SH-SY5Y (cell line): Measurements from ENCODE around the gene CCDC124.

Source experiments
- GATA2 ChIP-seq: IDR thresholded peaks from 2 replicates; pipeline ENCODE4 v1.6.1; 2011; ENCODE audit warnings: mild to moderate bottlenecking, low read depth, low read length
- GATA3 ChIP-seq: IDR thresholded peaks from 2 replicates; pipeline ENCODE4 v1.6.1; 2011; ENCODE audit warnings: low read depth, mild to moderate bottlenecking, low read length, moderate library complexity

Gene CCDC124

GRCh38 chr19:17963936-17964691, 31.3 kb downstream of the CCDC124 start:
- no peak for TF ChIP-seq GATA2
- TF ChIP-seq GATA3 = no peak

GRCh38 chr19:17965370-17966128, 32.7 kb downstream of the CCDC124 start:
- TF ChIP-seq GATA3 (no peak), GATA2 (no peak)

GRCh38 chr19:17966129-17966483, 33.3 kb downstream of the CCDC124 start:
- no peak for TF ChIP-seq GATA2
- no peak for TF ChIP-seq GATA3

GRCh38 chr19:17966550-17967256, 33.9 kb downstream of the CCDC124 start, which contains the start of gene KCNN1:
KCNN1 (plus strand) TSS chr19:17967107; CDS start chr19:17973889, 6,782 bp downstream.
- TF ChIP-seq GATA3 (no peak), GATA2 (no peak)

- TF ChIP-seq GATA3 = no peak
- no peak for TF ChIP-seq GATA2
Observed at GRCh38 chr19:17967257-17968051, 34.6 kb downstream of the CCDC124 start.

- TF ChIP-seq GATA2 (no peak), GATA3 (no peak)
Observed at GRCh38 chr19:17968362-17968761, 35.5 kb downstream of the CCDC124 start.

- TF ChIP-seq GATA3 (no peak), GATA2 (no peak)
Observed at GRCh38 chr19:17969096-17969792, 36.4 kb downstream of the CCDC124 start.

GRCh38 chr19:17972230-17972629, 39.4 kb downstream of the CCDC124 start:
- TF ChIP-seq GATA2 (no peak), GATA3 (no peak)

GRCh38 chr19:17973759-17974158, 40.9 kb downstream of the CCDC124 start:
- TF ChIP-seq GATA2 (no peak), GATA3 (no peak)

GRCh38 chr19:17974551-17974950, 41.7 kb downstream of the CCDC124 start:
- TF ChIP-seq GATA3 (no peak), GATA2 (no peak)

GRCh38 chr19:17975032-17975431, 42.2 kb downstream of the CCDC124 start:
- no peak for TF ChIP-seq GATA2
- no peak for TF ChIP-seq GATA3

GRCh38 chr19:17977021-17977420, 44.2 kb downstream of the CCDC124 start:
- TF ChIP-seq GATA2 = no peak
- no peak for TF ChIP-seq GATA3

GRCh38 chr19:17977488-17977887, 44.7 kb downstream of the CCDC124 start:
- TF ChIP-seq GATA2 (no peak), GATA3 (no peak)
